ENCODE measurements around the gene TBC1D5.

- TF ChIP-seq POLR2AphosphoS5 (IDR thresholded peaks at IDR 0.05) (no peak), CTCF (IDR thresholded peaks at IDR 0.05) (no peak), POLR2A (IDR thresholded peaks at IDR 0.05) (no peak)
Measured at GRCh38 chr3:17387108-17387507, 355.3 kb downstream of the TBC1D5 start.
